Natural killer cell (primary cell): Measurements from ENCODE around the gene HOXD4. TPM values are rescaled to one million over a fixed set of nuclear protein-coding genes. Genes with fewer than 3 reads are reported as not detected.

ENCODE experiments used
- ATAC-seq, 3 donors: fragments of 150-1000 bp in 2 of 3; fragments of 200-7000 bp in 1 of 3; cut with Tn5 transposase; 1 replicate in 1 of 3; 2 replicates in 2 of 3; pipeline ENCODE4 v1.10.0; 2021; ENCODE audit warnings: mild to moderate bottlenecking in 2 of 3, moderate library complexity in 2 of 3
- DNase-seq, 2 donors: peaks; one replicate each; pipeline versions ENCODE4 v3.0.0 to v3.0.0-alpha.2; 2013 to 2021; ENCODE audit warnings: mixed read lengths in 1 of 2
- H3K27ac ChIP-seq: one replicate; pipeline ENCODE4 v1.5.1; 2013; ENCODE audit warnings: mild to moderate bottlenecking, low read length
- H3K27me3 ChIP-seq: one replicate; pipeline ENCODE4 v1.6.1; 2013; ENCODE audit warnings: low read length; ENCODE audit not compliant: control insufficient read depth, insufficient read depth
- H3K36me3 ChIP-seq: one replicate; pipeline ENCODE4 v1.6.1; 2013; ENCODE audit warnings: low read length; ENCODE audit not compliant: control insufficient read depth, insufficient read depth
- H3K4me1 ChIP-seq: one replicate; pipeline ENCODE4 v1.6.1; 2013; ENCODE audit warnings: low read length; ENCODE audit not compliant: control insufficient read depth, insufficient read depth
- H3K4me3 ChIP-seq: one replicate; pipeline ENCODE4 v1.5.1; 2013; ENCODE audit warnings: low read length
- H3K9me3 ChIP-seq: one replicate; pipeline ENCODE4 v1.6.1; 2013; ENCODE audit warnings: low read length; ENCODE audit not compliant: control insufficient read depth, insufficient read depth
- H3K27ac Mint-ChIP-seq, 2 donors: one replicate each; pipeline ENCODE4 v1.8.0; 2022; ENCODE audit warnings: mild to moderate bottlenecking in 2 of 2, mixed read lengths in 2 of 2, moderate library complexity in 1 of 2
- H3K27me3 Mint-ChIP-seq, 2 donors: one replicate each; pipeline ENCODE4 v1.8.0; 2022; ENCODE audit warnings: low read depth in 2 of 2, mixed read lengths in 2 of 2
- H3K36me3 Mint-ChIP-seq: one replicate; pipeline ENCODE4 v1.8.0; 2022; ENCODE audit warnings: mixed read lengths
- H3K4me1 Mint-ChIP-seq, 2 donors: one replicate each; pipeline ENCODE4 v1.8.0; 2022; ENCODE audit warnings: mixed read lengths in 2 of 2
- H3K4me3 Mint-ChIP-seq: one replicate; pipeline ENCODE4 v1.8.0; 2022; ENCODE audit warnings: mild to moderate bottlenecking, moderate library complexity, mixed read lengths
- H3K9me3 Mint-ChIP-seq, 2 donors: one replicate each; pipeline ENCODE4 v1.8.0; 2022; ENCODE audit warnings: mixed read lengths in 2 of 2
- CTCF ChIP-seq: fragments of 200-600 bp; IDR thresholded peaks from one replicate; pipeline ENCODE4 v1.8.0; 2022; ENCODE audit warnings: antibody characterized with exemption
- WGBS: methylation state at CpG from one replicate; pipeline ENCODE4 v1.1.7; 2013; ENCODE audit warnings: missing lambda C conversion rate; ENCODE audit not compliant: insufficient coverage; 5-methylcytosine and 5-hydroxymethylcytosine counted together
- intact Hi-C: fragments of 100-400 bp; cut with micrococcal nuclease; formaldehyde crosslinking; loops from one replicate; pipeline ENCODE4 v1.14.2; 2022
- total RNA-seq, 4 donors: library from RNA; stranded (reverse); fragments of 120-200 nt in 1 of 4; gene quantifications; one replicate each; pipeline versions ENCODE4 v1.2.3 to v1.2.4, GENCODE V29; 2013 to 2022

Gene HOXD4
- total RNA-seq, 3 donors from 2014 or later (not counting 1 experiment from before 2014, with no cell fraction given), result not detected

GRCh38 chr2:176147800-176148496 lies 3.4 kb upstream of the HOXD4 start:
- peaks cover 0 to 1% of the 10 kb centered on the region in 2 donors for H3K9me3 Mint-ChIP-seq
- ATAC-seq (no peak), DNase-seq (no peak)
- Histone ChIP-seq H3K4me3 (no peak overlapping the region), H3K27ac (no peak overlapping the region), H3K9me3 (no peaks in the 10 kb centered on the region), H3K36me3 (no peaks in the 10 kb centered on the region), H3K27me3 (peaks cover 60% of the 10 kb centered on the region), H3K4me1 (peaks cover 4% of the 10 kb centered on the region)
- TF ChIP-seq CTCF, result no peak
- H3K27me3 Mint-ChIP-seq, result peaks cover 67 to 71% of the 10 kb centered on the region in 2 donors
- H3K36me3 Mint-ChIP-seq, result no peaks in the 10 kb centered on the region
- no peak overlapping the region for H3K4me3 Mint-ChIP-seq
- intact Hi-C loops, result no loop called here
- H3K4me1 Mint-ChIP-seq, result peaks cover 0 to 6% of the 10 kb centered on the region in 2 donors
- WGBS, result 13% methylated on average over 31 of the region's 31 CpGs
- no peak overlapping the region for H3K27ac Mint-ChIP-seq

- H3K27me3 Mint-ChIP-seq, result peaks cover 64% of the 10 kb centered on the region in 2 donors
- Histone ChIP-seq H3K4me1 (peaks cover 4% of the 10 kb centered on the region), H3K36me3 (no peaks in the 10 kb centered on the region), H3K27me3 (peaks cover 65% of the 10 kb centered on the region), H3K27ac (no peak overlapping the region), H3K9me3 (no peaks in the 10 kb centered on the region), H3K4me3 (no peak overlapping the region)
- WGBS, result 41% methylated on average over 11 of the region's 11 CpGs
- no peak overlapping the region for H3K4me3 Mint-ChIP-seq
- TF ChIP-seq CTCF, result no peak
- intact Hi-C loops, result no loop called here
- peaks cover 0 to 6% of the 10 kb centered on the region in 2 donors for H3K4me1 Mint-ChIP-seq
- H3K27ac Mint-ChIP-seq, result no peak overlapping the region
- DNase-seq (no peak), ATAC-seq (no peak)
- no peaks in the 10 kb centered on the region for H3K36me3 Mint-ChIP-seq
- no peaks in the 10 kb centered on the region for H3K9me3 Mint-ChIP-seq
Measured at GRCh38 chr2:176148751-176149421, 2.5 kb upstream of the HOXD4 start.

GRCh38 chr2:176149481-176149938 lies 1.8 kb upstream of the HOXD4 start:
- Histone ChIP-seq H3K4me1 (peaks cover 4% of the 10 kb centered on the region), H3K27me3 (peaks cover 67% of the 10 kb centered on the region), H3K4me3 (no peak overlapping the region), H3K9me3 (no peaks in the 10 kb centered on the region), H3K27ac (no peak overlapping the region), H3K36me3 (no peaks in the 10 kb centered on the region)
- Mint-ChIP-seq H3K9me3 (no peaks in the 10 kb centered on the region), H3K4me1 (peaks cover 0 to 6% of the 10 kb centered on the region in 2 donors), H3K36me3 (no peaks in the 10 kb centered on the region), H3K27me3 (peaks cover 64 to 66% of the 10 kb centered on the region in 2 donors), H3K4me3 (no peak overlapping the region), H3K27ac (no peak overlapping the region)
- TF ChIP-seq CTCF, result no peak
- no peak for ATAC-seq
- DNase-seq, result no peak
- intact Hi-C loops, result no loop called here
- WGBS, result 19% methylated on average over 22 of the region's 22 CpGs
